CD4-positive, CD25-positive, alpha-beta regulatory T cell (primary cell): Measurements from ENCODE around the gene PTPRN2. TPM values are rescaled to one million over a fixed set of nuclear protein-coding genes. Genes with fewer than 3 reads are reported as not detected.

Experiments used
- ATAC-seq, 2 donors: fragments of 150-1000 bp; cut with Tn5 transposase; one replicate each; pipeline ENCODE4 v1.10.0; 2021; ENCODE audit warnings: low read depth in 2 of 2, moderate number of reproducible peaks in 2 of 2, moderate library complexity in 1 of 2
- DNase-seq, 3 donors: peaks; one replicate each; pipeline versions ENCODE4 v3.0.0 to v3.0.0-alpha.2; 2012 to 2022; ENCODE audit warnings: mixed read lengths in 1 of 3
- H3K27ac ChIP-seq: one replicate; pipeline ENCODE4 v1.7.0; 2013; ENCODE audit warnings: mild to moderate bottlenecking, low read length; ENCODE audit not compliant: insufficient read depth, poor library complexity, severe bottlenecking
- H3K27me3 ChIP-seq: one replicate; pipeline ENCODE4 v1.7.0; 2013; ENCODE audit warnings: low read length; ENCODE audit not compliant: control insufficient read depth, insufficient read depth
- H3K36me3 ChIP-seq: one replicate; pipeline ENCODE4 v1.7.0; 2013; ENCODE audit warnings: mild to moderate bottlenecking, low read length, moderate library complexity; ENCODE audit not compliant: control insufficient read depth, insufficient read depth
- H3K4me1 ChIP-seq: 2 replicates; pipeline ENCODE4 v1.7.0; 2013; ENCODE audit warnings: mild to moderate bottlenecking, low read length; ENCODE audit not compliant: insufficient read depth, control insufficient read depth, poor library complexity, severe bottlenecking
- H3K4me3 ChIP-seq: one replicate; pipeline ENCODE4 v1.7.0; 2013; ENCODE audit warnings: low read depth, mild to moderate bottlenecking, low read length, moderate library complexity
- H3K9me3 ChIP-seq, 2 experiments: 1 replicate in 1 of 2; 2 replicates in 1 of 2; pipeline ENCODE4 v1.7.0; 2013; ENCODE audit warnings: low read length in 2 of 2, mild to moderate bottlenecking in 1 of 2, moderate library complexity in 1 of 2; ENCODE audit not compliant: control insufficient read depth in 2 of 2
- H3K27ac Mint-ChIP-seq, 3 donors: one replicate each; pipeline ENCODE4 v1.8.0; 2020 to 2022; ENCODE audit warnings: mild to moderate bottlenecking in 3 of 3, mixed read lengths in 3 of 3, moderate library complexity in 2 of 3
- H3K27me3 Mint-ChIP-seq: one replicate; pipeline ENCODE4 v1.8.0; 2022; ENCODE audit warnings: mild to moderate bottlenecking, mixed read lengths
- H3K36me3 Mint-ChIP-seq: one replicate; pipeline ENCODE4 v1.8.0; 2020; ENCODE audit warnings: mixed read lengths
- H3K4me1 Mint-ChIP-seq, 4 donors: one replicate each; pipeline ENCODE4 v1.8.0; 2020 to 2022; ENCODE audit warnings: mixed read lengths in 4 of 4, mild to moderate bottlenecking in 1 of 4
- H3K4me3 Mint-ChIP-seq, 4 donors: one replicate each; pipeline ENCODE4 v1.8.0; 2020 to 2022; ENCODE audit warnings: mild to moderate bottlenecking in 4 of 4, mixed read lengths in 4 of 4, moderate library complexity in 3 of 4
- H3K9me3 Mint-ChIP-seq, 7 donors: one replicate each; pipeline ENCODE4 v1.8.0; 2020 to 2022; ENCODE audit warnings: mixed read lengths in 7 of 7, mild to moderate bottlenecking in 3 of 7, moderate library complexity in 2 of 7
- polyA plus RNA-seq, 4 donors: library from polyadenylated mRNA; unstranded; fragments of 300-500 nt; fragmentation: Illumina TruSeq; gene quantifications; one replicate each; pipeline ENCODE4 v1.2.3, GENCODE V29; 2021
- total RNA-seq: library from RNA; stranded (reverse); gene quantifications from one replicate; pipeline ENCODE4 v1.2.3, GENCODE V29; 2022

PTPRN2 gene
- total and polyA plus RNA-seq, 5 donors from 2014 or later, result 1.6 to 4.7 (median 2.7) TPM

- Histone ChIP-seq H3K36me3 (no peaks in the 10 kb centered on the region), H3K9me3 (no peaks in the 10 kb centered on the region), H3K4me1 (no peaks in the 10 kb centered on the region), H3K4me3 (no peak overlapping the region), H3K27ac (no peak overlapping the region), H3K27me3 (no peaks in the 10 kb centered on the region)
- ATAC-seq (no peak), DNase-seq (no peak)
- no peaks in the 10 kb centered on the region for H3K36me3 Mint-ChIP-seq
- H3K4me3 Mint-ChIP-seq, result no peak overlapping the region
- H3K4me1 Mint-ChIP-seq, result no peaks in the 10 kb centered on the region
- no peaks in the 10 kb centered on the region for H3K9me3 Mint-ChIP-seq
- no peak overlapping the region for H3K27ac Mint-ChIP-seq
- peaks cover 4% of the 10 kb centered on the region for H3K27me3 Mint-ChIP-seq
Observed at GRCh38 chr7:158024881-158025280, 562.7 kb downstream of the PTPRN2 start.

- H3K9me3 Mint-ChIP-seq, result no peaks in the 10 kb centered on the region
- no peak overlapping the region for H3K27ac ChIP-seq
- no peak overlapping the region for H3K4me3 ChIP-seq
- H3K27me3 ChIP-seq, result no peaks in the 10 kb centered on the region
- no peaks in the 10 kb centered on the region for H3K4me1 ChIP-seq
- DNase-seq, result no peak
- ATAC-seq, result no peak
- H3K36me3 Mint-ChIP-seq, result no peaks in the 10 kb centered on the region
- H3K36me3 ChIP-seq, result no peaks in the 10 kb centered on the region
- H3K9me3 ChIP-seq, result no peaks in the 10 kb centered on the region
- H3K4me3 Mint-ChIP-seq, result no peak overlapping the region
- peak overlapping the region in 1 of 3 donors; percentile 16 for H3K27ac Mint-ChIP-seq
- H3K27me3 Mint-ChIP-seq, result peaks cover 4% of the 10 kb centered on the region
- H3K4me1 Mint-ChIP-seq, result no peaks in the 10 kb centered on the region
Observed at GRCh38 chr7:158024351-158024715, 563.3 kb downstream of the PTPRN2 start.

- Histone ChIP-seq H3K4me3 (no peak overlapping the region), H3K36me3 (no peaks in the 10 kb centered on the region), H3K27ac (no peak overlapping the region), H3K4me1 (no peaks in the 10 kb centered on the region), H3K27me3 (no peaks in the 10 kb centered on the region), H3K9me3 (no peaks in the 10 kb centered on the region)
- H3K27me3 Mint-ChIP-seq, result peaks cover 4% of the 10 kb centered on the region
- no peak overlapping the region for H3K4me3 Mint-ChIP-seq
- DNase-seq (no peak), ATAC-seq (no peak)
- no peaks in the 10 kb centered on the region for H3K9me3 Mint-ChIP-seq
- H3K36me3 Mint-ChIP-seq, result no peaks in the 10 kb centered on the region
- H3K27ac Mint-ChIP-seq, result no peak overlapping the region
- H3K4me1 Mint-ChIP-seq, result no peaks in the 10 kb centered on the region
Observed at GRCh38 chr7:158023681-158024350, 563.8 kb downstream of the PTPRN2 start.

- Mint-ChIP-seq H3K9me3 (no peaks in the 10 kb centered on the region), H3K36me3 (no peaks in the 10 kb centered on the region), H3K4me1 (no peaks in the 10 kb centered on the region), H3K4me3 (no peak overlapping the region), H3K27me3 (peaks cover 4% of the 10 kb centered on the region), H3K27ac (no peak overlapping the region)
- no peaks in the 10 kb centered on the region for H3K27me3 ChIP-seq
- H3K4me3 ChIP-seq, result no peak overlapping the region
- no peak overlapping the region for H3K27ac ChIP-seq
- ATAC-seq (no peak), DNase-seq (no peak)
- H3K36me3 ChIP-seq, result no peaks in the 10 kb centered on the region
- no peaks in the 10 kb centered on the region for H3K9me3 ChIP-seq
- H3K4me1 ChIP-seq, result no peaks in the 10 kb centered on the region
Observed at GRCh38 chr7:158023157-158023556, 564.5 kb downstream of the PTPRN2 start.

- no peaks in the 10 kb centered on the region for H3K36me3 ChIP-seq
- H3K27ac ChIP-seq, result no peak overlapping the region
- Mint-ChIP-seq H3K27me3 (peaks cover 4% of the 10 kb centered on the region), H3K4me1 (no peaks in the 10 kb centered on the region), H3K27ac (no peak overlapping the region), H3K9me3 (no peaks in the 10 kb centered on the region), H3K4me3 (no peak overlapping the region), H3K36me3 (no peaks in the 10 kb centered on the region)
- no peaks in the 10 kb centered on the region for H3K9me3 ChIP-seq
- H3K4me3 ChIP-seq, result no peak overlapping the region
- ATAC-seq (no peak), DNase-seq (no peak)
- H3K4me1 ChIP-seq, result no peaks in the 10 kb centered on the region
- no peaks in the 10 kb centered on the region for H3K27me3 ChIP-seq
Observed at GRCh38 chr7:158022601-158023000, 565.0 kb downstream of the PTPRN2 start.

- Histone ChIP-seq H3K4me1 (no peaks in the 10 kb centered on the region), H3K27ac (no peak overlapping the region), H3K4me3 (no peak overlapping the region), H3K27me3 (no peaks in the 10 kb centered on the region), H3K36me3 (no peaks in the 10 kb centered on the region), H3K9me3 (no peaks in the 10 kb centered on the region)
- no peak overlapping the region for H3K27ac Mint-ChIP-seq
- H3K27me3 Mint-ChIP-seq, result peaks cover 4% of the 10 kb centered on the region
- no peaks in the 10 kb centered on the region for H3K36me3 Mint-ChIP-seq
- no peaks in the 10 kb centered on the region for H3K4me1 Mint-ChIP-seq
- ATAC-seq, result no peak
- DNase-seq, result no peak
- no peak overlapping the region for H3K4me3 Mint-ChIP-seq
- H3K9me3 Mint-ChIP-seq, result no peaks in the 10 kb centered on the region
Observed at GRCh38 chr7:158021836-158022235, 565.8 kb downstream of the PTPRN2 start.

GRCh38 chr7:158020706-158021095, 566.9 kb downstream of the PTPRN2 start:
- Mint-ChIP-seq H3K27ac (no peak overlapping the region), H3K36me3 (no peaks in the 10 kb centered on the region), H3K4me1 (no peaks in the 10 kb centered on the region), H3K27me3 (peaks cover 4% of the 10 kb centered on the region), H3K4me3 (no peak overlapping the region), H3K9me3 (no peaks in the 10 kb centered on the region)
- Histone ChIP-seq H3K36me3 (no peaks in the 10 kb centered on the region), H3K27ac (no peak overlapping the region), H3K4me1 (no peaks in the 10 kb centered on the region), H3K9me3 (no peaks in the 10 kb centered on the region), H3K4me3 (no peak overlapping the region), H3K27me3 (no peaks in the 10 kb centered on the region)
- ATAC-seq, result no peak
- no peak for DNase-seq
